ENCODE measurements around the gene ZW10. TPM values are rescaled to one million over a fixed set of nuclear protein-coding genes. Genes with fewer than 3 reads are reported as not detected.
"Not testable (repeated sequence)": the region's sequence is repeated elsewhere in the genome, so short reads cannot be mapped to it uniquely, and the experiment has no call there.

ZW10 gene
- total RNA-seq, 1 donor: 17.7 TPM

GRCh38 chr11:113774174-113774503 lies 647 bp upstream of the ZW10 start:
- Histone ChIP-seq H3K4me2 (ENCODE audit: insufficient read depth, low read length) (peak overlapping the region; percentile 78), H3K4me1 (ENCODE audit: insufficient read depth, low read length) (peaks cover 17% of the 10 kb centered on the region), H4K20me1 (ENCODE audit: insufficient read depth, low read length) (no peaks in the 10 kb centered on the region), H3K79me2 (ENCODE audit: insufficient read depth, low read length) (peaks cover 35% of the 10 kb centered on the region), H2AFZ (ENCODE audit: low read length) (peak overlapping the region; percentile 83), H3K4me3 (ENCODE audit: insufficient read depth, low read length) (peak overlapping the region; percentile 99), H3K9me3 (ENCODE audit: low read depth, low read length) (no peaks in the 10 kb centered on the region), H3K27ac (ENCODE audit: low read depth, low read length) (no peak overlapping the region), H3K36me3 (ENCODE audit: insufficient read depth, low read length) (peaks cover under 1% of the 10 kb centered on the region), H3K27me3 (ENCODE audit: insufficient read depth, low read length) (peaks cover 5% of the 10 kb centered on the region)
- no peak for TF ChIP-seq CTCF (IDR thresholded peaks at IDR 0.05; ENCODE audit: extremely low read depth, low read depth, low read length)
- no peak for DNase-seq (ENCODE audit: insufficient read length, low spot score, missing footprints)

DNA sequence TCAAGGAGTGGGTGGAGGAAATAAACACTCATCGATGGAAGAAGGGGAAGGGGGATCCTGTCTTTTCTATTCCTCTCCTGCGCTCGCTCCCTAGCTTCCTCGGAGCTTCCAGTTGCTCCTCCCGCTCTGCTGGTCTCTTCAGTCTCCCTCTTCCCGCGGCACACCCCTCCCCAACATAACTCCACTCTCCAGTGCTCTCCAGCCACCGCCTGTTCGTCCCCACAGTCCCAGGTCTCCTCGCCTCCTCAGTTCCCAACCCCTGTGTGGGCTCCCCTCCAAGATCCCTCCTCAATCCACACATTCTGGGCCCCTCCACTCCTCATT lies 438 bp downstream of the ZW10 start:
- H3K79me2 ChIP-seq (ENCODE audit: insufficient read depth, low read length): peaks cover 45% of the 10 kb centered on the region
- peak overlapping the region; percentile 99 for H3K4me3 ChIP-seq (ENCODE audit: insufficient read depth, low read length)
- peaks cover 5% of the 10 kb centered on the region for H3K27me3 ChIP-seq (ENCODE audit: insufficient read depth, low read length)
- no peak for TF ChIP-seq CTCF (IDR thresholded peaks at IDR 0.05; ENCODE audit: extremely low read depth, low read depth, low read length)
- peak overlapping the region; percentile 92 for H3K4me2 ChIP-seq (ENCODE audit: insufficient read depth, low read length)
- H2AFZ ChIP-seq (ENCODE audit: low read length): peak overlapping the region; percentile 99
- no peak for DNase-seq (ENCODE audit: insufficient read length, low spot score, missing footprints)
- no peaks in the 10 kb centered on the region for H4K20me1 ChIP-seq (ENCODE audit: insufficient read depth, low read length)
- peaks cover 11% of the 10 kb centered on the region for H3K36me3 ChIP-seq (ENCODE audit: insufficient read depth, low read length)
- H3K27ac ChIP-seq (ENCODE audit: low read depth, low read length): peak overlapping the region; percentile 92
- H3K9me3 ChIP-seq (ENCODE audit: low read depth, low read length): no peaks in the 10 kb centered on the region
- H3K4me1 ChIP-seq (ENCODE audit: insufficient read depth, low read length): peaks cover 13% of the 10 kb centered on the region

GRCh38 chr11:113771964-113772363 lies 1.5 kb downstream of the ZW10 start:
- Histone ChIP-seq H3K36me3 (ENCODE audit: insufficient read depth, low read length) (peaks cover 12% of the 10 kb centered on the region), H3K27ac (ENCODE audit: low read depth, low read length) (no peak overlapping the region), H3K4me1 (ENCODE audit: insufficient read depth, low read length) (peaks cover 10% of the 10 kb centered on the region), H3K4me2 (ENCODE audit: insufficient read depth, low read length) (peak overlapping the region; percentile 92), H2AFZ (ENCODE audit: low read length) (no peak overlapping the region), H4K20me1 (ENCODE audit: insufficient read depth, low read length) (no peaks in the 10 kb centered on the region), H3K79me2 (ENCODE audit: insufficient read depth, low read length) (peaks cover 54% of the 10 kb centered on the region), H3K4me3 (ENCODE audit: insufficient read depth, low read length) (no peak overlapping the region), H3K9me3 (ENCODE audit: low read depth, low read length) (no peaks in the 10 kb centered on the region), H3K27me3 (ENCODE audit: insufficient read depth, low read length) (peaks cover 5% of the 10 kb centered on the region)
- no peak for DNase-seq (ENCODE audit: insufficient read length, low spot score, missing footprints)
- no peak for TF ChIP-seq CTCF (IDR thresholded peaks at IDR 0.05; ENCODE audit: extremely low read depth, low read depth, low read length)

GRCh38 chr11:113764527-113765219 lies 8.8 kb downstream of the ZW10 start:
- DNase-seq (ENCODE audit: insufficient read length, low spot score, missing footprints): no peak
- Histone ChIP-seq H3K4me1 (ENCODE audit: insufficient read depth, low read length) (no peaks in the 10 kb centered on the region), H2AFZ (ENCODE audit: low read length) (no peak overlapping the region), H4K20me1 (ENCODE audit: insufficient read depth, low read length) (peaks cover 2% of the 10 kb centered on the region), H3K79me2 (ENCODE audit: insufficient read depth, low read length) (peaks cover 55% of the 10 kb centered on the region), H3K27ac (ENCODE audit: low read depth, low read length) (no peak overlapping the region), H3K36me3 (ENCODE audit: insufficient read depth, low read length) (peaks cover 28% of the 10 kb centered on the region), H3K9me3 (ENCODE audit: low read depth, low read length) (no peaks in the 10 kb centered on the region), H3K4me2 (ENCODE audit: insufficient read depth, low read length) (no peak overlapping the region), H3K27me3 (ENCODE audit: insufficient read depth, low read length) (no peaks in the 10 kb centered on the region), H3K4me3 (ENCODE audit: insufficient read depth, low read length) (no peak overlapping the region)
- TF ChIP-seq CTCF (IDR thresholded peaks at IDR 0.05; ENCODE audit: extremely low read depth, low read depth, low read length): no peak

GRCh38 chr11:113763040-113763439 lies 10.5 kb downstream of the ZW10 start:
- H3K36me3 ChIP-seq (ENCODE audit: insufficient read depth, low read length): peaks cover 23% of the 10 kb centered on the region
- not testable (repeated sequence) for DNase-seq (ENCODE audit: insufficient read length, low spot score, missing footprints)
- H3K79me2 ChIP-seq (ENCODE audit: insufficient read depth, low read length): peaks cover 41% of the 10 kb centered on the region

More at GRCh38 chr11:113763040-113763439, 10.5 kb downstream of the ZW10 start:
- not testable (repeated sequence) for H3K27me3 ChIP-seq (ENCODE audit: insufficient read depth, low read length); H3K9me3 ChIP-seq (ENCODE audit: low read depth, low read length); H4K20me1 ChIP-seq (ENCODE audit: insufficient read depth, low read length); H2AFZ ChIP-seq (ENCODE audit: low read length); H3K4me3 ChIP-seq (ENCODE audit: insufficient read depth, low read length); H3K4me1 ChIP-seq (ENCODE audit: insufficient read depth, low read length); H3K4me2 ChIP-seq (ENCODE audit: insufficient read depth, low read length); H3K27ac ChIP-seq (ENCODE audit: low read depth, low read length)
